ENCODE data around the gene UGT8. TPM values are rescaled to one million over a fixed set of nuclear protein-coding genes. Genes with fewer than 3 reads are reported as not detected.

The UGT8 gene
- total RNA-seq, 4 donors from 2014 or later, result 0.73 to 2.6 (median 1.7) TPM

DNA sequence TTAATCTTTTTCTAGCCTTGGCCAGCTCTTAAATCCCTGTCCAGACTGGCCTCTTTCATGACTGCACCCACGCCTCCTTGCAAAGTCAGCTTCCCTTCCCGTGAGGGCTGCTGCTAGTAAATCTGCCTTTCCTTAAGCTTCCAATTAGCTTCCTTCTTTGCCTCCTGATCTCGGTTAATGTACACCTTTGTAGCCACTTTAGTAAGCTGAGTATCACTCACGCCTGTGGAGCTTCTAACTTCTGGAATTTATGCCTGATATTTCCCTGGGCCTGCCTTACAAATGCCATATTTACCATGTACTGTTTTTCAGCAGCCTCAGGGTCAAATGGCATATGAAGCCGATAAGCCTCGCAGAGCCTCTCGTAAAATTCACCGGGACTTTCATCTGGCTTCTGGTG is 5.1 kb upstream of the UGT8 start:
- Histone ChIP-seq H3K27me3 (peaks cover 26% of the 10 kb centered on the region), H3K27ac (no peak overlapping the region), H3K4me3 (no peak overlapping the region), H3K9me3 (no peaks in the 10 kb centered on the region), H3K36me3 (no peaks in the 10 kb centered on the region), H3K4me1 (peaks cover 8% of the 10 kb centered on the region)
- no peak for DNase-seq (ENCODE audit: low spot score in 2 of 2)
- TF ChIP-seq EP300 (IDR thresholded peaks at IDR 0.05), result no peak
- no peak for TF ChIP-seq POLR2AphosphoS5 (IDR thresholded peaks at IDR 0.05)
- TF ChIP-seq POLR2A (IDR thresholded peaks at IDR 0.05), result no peak
- WGBS, result 66% methylated on average over 8 of the region's 8 CpGs

DNA sequence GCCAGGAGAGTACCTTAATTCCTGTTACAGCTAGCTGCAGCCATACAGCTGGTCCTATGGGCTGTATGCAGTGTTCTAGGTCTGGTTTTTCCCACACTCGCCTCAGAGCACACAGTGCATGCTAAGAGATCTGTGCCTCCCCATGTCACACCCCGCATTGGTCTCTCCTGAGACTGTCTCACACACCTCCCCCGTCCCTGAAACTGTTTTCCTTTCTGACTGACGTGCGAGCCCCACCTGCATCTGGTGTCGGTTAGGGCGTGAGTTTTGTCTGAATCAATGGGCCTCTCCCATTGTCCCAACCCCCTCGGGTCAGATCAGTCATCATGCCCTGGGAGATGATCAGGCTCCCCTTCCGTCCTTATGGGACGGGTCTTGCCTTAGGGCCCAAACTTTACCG is 3.4 kb upstream of the UGT8 start:
- Histone ChIP-seq H3K4me3 (no peak overlapping the region), H3K36me3 (no peaks in the 10 kb centered on the region), H3K9me3 (no peaks in the 10 kb centered on the region), H3K27me3 (peaks cover 41% of the 10 kb centered on the region), H3K27ac (no peak overlapping the region), H3K4me1 (peaks cover 22% of the 10 kb centered on the region)
- WGBS, result 84% methylated on average over 11 of the region's 11 CpGs
- no peak for DNase-seq (ENCODE audit: low spot score in 2 of 2)
- TF ChIP-seq EP300 (IDR thresholded peaks at IDR 0.05) (no peak), POLR2AphosphoS5 (IDR thresholded peaks at IDR 0.05) (no peak), POLR2A (IDR thresholded peaks at IDR 0.05) (no peak)
- TF ChIP-seq, protein P1, sequence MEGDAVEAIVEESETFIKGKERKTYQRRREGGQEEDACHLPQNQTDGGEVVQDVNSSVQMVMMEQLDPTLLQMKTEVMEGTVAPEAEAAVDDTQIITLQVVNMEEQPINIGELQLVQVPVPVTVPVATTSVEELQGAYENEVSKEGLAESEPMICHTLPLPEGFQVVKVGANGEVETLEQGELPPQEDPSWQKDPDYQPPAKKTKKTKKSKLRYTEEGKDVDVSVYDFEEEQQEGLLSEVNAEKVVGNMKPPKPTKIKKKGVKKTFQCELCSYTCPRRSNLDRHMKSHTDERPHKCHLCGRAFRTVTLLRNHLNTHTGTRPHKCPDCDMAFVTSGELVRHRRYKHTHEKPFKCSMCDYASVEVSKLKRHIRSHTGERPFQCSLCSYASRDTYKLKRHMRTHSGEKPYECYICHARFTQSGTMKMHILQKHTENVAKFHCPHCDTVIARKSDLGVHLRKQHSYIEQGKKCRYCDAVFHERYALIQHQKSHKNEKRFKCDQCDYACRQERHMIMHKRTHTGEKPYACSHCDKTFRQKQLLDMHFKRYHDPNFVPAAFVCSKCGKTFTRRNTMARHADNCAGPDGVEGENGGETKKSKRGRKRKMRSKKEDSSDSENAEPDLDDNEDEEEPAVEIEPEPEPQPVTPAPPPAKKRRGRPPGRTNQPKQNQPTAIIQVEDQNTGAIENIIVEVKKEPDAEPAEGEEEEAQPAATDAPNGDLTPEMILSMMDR (IDR thresholded peaks at IDR 0.05), result no peak

DNA sequence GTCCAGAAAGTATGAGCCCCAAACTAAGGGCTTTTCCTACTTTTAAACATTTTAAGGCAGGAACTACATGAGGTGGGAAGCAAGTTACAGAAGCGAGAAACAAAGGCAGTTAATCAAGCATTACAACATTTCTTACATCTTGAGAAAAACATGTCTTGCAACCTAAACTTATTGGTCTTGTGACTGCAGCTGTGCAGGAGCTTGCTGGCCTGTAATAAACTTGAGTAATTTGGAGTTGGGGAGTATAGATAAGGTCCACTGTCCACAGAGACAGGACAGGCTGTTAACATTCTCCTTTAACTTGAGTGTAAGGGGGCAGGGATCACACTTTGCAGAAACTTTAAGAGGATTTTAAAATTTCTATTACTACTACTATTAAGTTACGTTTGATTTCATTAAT is 2.7 kb upstream of the UGT8 start:
- Histone ChIP-seq H3K4me1 (peaks cover 22% of the 10 kb centered on the region), H3K4me3 (no peak overlapping the region), H3K36me3 (no peaks in the 10 kb centered on the region), H3K27me3 (peaks cover 41% of the 10 kb centered on the region), H3K27ac (no peak overlapping the region), H3K9me3 (no peaks in the 10 kb centered on the region)
- TF ChIP-seq POLR2AphosphoS5 (IDR thresholded peaks at IDR 0.05), result no peak
- no peak for TF ChIP-seq POLR2A (IDR thresholded peaks at IDR 0.05)
- TF ChIP-seq, protein P1 (IDR thresholded peaks at IDR 0.05), result no peak
- no peak for TF ChIP-seq EP300 (IDR thresholded peaks at IDR 0.05)
- no peak for DNase-seq (ENCODE audit: low spot score in 2 of 2)
- WGBS, result 83% methylated on average over 2 of the region's 2 CpGs

DNA sequence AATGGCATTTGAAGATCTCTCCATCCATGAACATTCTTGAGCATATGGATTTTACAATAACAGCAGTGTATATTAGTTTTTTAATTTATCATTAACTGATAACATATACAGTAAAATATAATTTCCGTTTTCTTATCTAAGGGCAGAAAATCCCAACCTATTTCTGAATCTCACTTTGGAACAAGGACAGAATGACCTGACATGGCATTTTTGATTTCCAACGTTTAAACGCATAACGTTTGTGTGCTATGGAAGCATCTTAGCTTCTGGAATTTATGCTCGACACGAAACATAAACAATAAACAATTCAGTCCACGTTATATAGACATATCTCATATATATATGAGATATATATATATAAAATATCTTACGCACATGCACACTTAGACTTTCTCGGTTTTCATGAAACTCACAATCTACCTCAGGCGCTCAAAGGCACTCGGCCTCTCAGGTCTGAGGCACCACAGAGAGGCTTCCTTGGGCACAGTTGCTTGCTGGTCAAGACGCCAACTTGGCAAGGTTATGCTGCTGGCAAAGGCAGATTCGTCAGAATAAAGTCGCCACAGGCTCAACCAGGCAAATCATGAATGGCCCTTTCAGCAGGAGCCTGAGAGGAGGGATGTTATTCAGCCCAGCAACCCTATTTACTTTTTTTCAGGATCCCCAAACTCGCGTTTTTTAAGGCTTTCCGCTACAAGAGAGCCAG is 1.0 kb upstream of the UGT8 start:
- no peaks in the 10 kb centered on the region for H3K9me3 ChIP-seq
- TF ChIP-seq EP300 (IDR thresholded peaks at IDR 0.05), result no peak
- no peak for TF ChIP-seq POLR2A (IDR thresholded peaks at IDR 0.05)
- TF ChIP-seq, protein P1 (IDR thresholded peaks at IDR 0.05), result no peak
- TF ChIP-seq POLR2AphosphoS5 (IDR thresholded peaks at IDR 0.05), result no peak
- H3K4me3 ChIP-seq, result peak overlapping the region; percentile 50
- H3K4me1 ChIP-seq, result peaks cover 22% of the 10 kb centered on the region
- WGBS, result 54% methylated on average over 17 of the region's 17 CpGs
- no peaks in the 10 kb centered on the region for H3K36me3 ChIP-seq
- no peak for DNase-seq (ENCODE audit: low spot score in 2 of 2)
- H3K27ac ChIP-seq, result no peak overlapping the region
- H3K27me3 ChIP-seq, result peaks cover 40% of the 10 kb centered on the region

DNA sequence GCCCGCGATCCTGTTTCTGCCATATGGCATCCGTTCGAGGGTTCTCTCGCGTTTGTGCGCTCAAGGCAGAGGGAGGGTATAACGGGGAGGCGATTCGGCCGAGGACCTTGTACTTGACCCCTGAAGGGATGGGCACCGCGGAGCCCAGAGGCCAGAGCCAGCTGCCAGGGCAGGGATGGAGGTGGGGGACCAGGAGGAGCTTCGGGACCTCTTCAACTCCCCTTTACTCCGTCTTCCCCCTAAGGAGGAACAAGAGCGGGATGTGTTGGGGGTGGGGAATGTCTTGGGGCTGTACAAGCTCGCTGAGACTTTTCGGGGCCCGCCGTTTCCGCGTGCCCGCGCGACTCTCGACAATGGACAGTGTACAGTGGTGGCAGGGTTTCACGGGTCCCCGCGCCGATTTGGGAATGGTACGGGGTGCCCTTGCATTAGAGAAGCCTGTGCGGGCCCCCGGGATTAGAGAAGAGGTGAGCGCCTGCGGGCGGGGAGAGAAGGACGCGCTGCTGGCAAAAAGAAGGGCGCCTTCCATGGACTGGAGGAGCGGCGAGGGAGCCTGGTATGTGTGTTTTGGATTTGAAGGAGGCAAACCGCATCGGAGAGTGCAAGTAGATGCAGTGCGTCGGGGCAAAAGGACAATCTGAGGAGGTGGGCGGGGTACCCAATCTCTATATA is 760 bp downstream of the UGT8 start:
- Histone ChIP-seq H3K4me3 (peak overlapping the region; percentile 50), H3K4me1 (peaks cover 22% of the 10 kb centered on the region), H3K27me3 (peaks cover 38% of the 10 kb centered on the region), H3K36me3 (no peaks in the 10 kb centered on the region), H3K9me3 (no peaks in the 10 kb centered on the region), H3K27ac (no peak overlapping the region)
- no peak for DNase-seq (ENCODE audit: low spot score in 2 of 2)
- WGBS, result 2% methylated on average over 28 of the region's 46 CpGs
- TF ChIP-seq, protein P1 (IDR thresholded peaks at IDR 0.05), result no peak
- TF ChIP-seq POLR2A (IDR thresholded peaks at IDR 0.05), result no peak
- TF ChIP-seq EP300 (IDR thresholded peaks at IDR 0.05), result no peak
